Umbilical cord (tissue), 2 donors: ENCODE results near the gene EML4. TPM values are rescaled to one million over a fixed set of nuclear protein-coding genes. Genes with fewer than 3 reads are reported as not detected.
A peak's percentile ranks its signal among the peaks of the same experiment; 100 is the strongest.
"Not testable (repeated sequence)": the region's sequence is repeated elsewhere in the genome, so short reads cannot be mapped to it uniquely, and the experiment has no call there.

ENCODE experiments used
- DNase-seq: peaks from one replicate; pipeline ENCODE4 v3.0.0-alpha.2; 2015; ENCODE audit warnings: low spot score
- total RNA-seq: library from RNA; depleted of rRNA; stranded (reverse); fragments of >200 nt; gene quantifications from one replicate; pipeline ENCODE4 v1.2.3, GENCODE V29; 2014; ENCODE audit warnings: low replicate concordance; ENCODE audit not compliant: insufficient read depth

EML4 gene
- total RNA-seq, 1 donor from 2014 or later, result 84.0 TPM

- no peak for DNase-seq
Observed at GRCh38 chr2:42351864-42352263, 182.7 kb downstream of the EML4 start.

GRCh38 chr2:42353792-42354429 is 184.8 kb downstream of the EML4 start:
- no peak for DNase-seq

- no peak for DNase-seq
Observed at GRCh38 chr2:42359304-42359964, 190.3 kb downstream of the EML4 start.

- peak; percentile 23 for DNase-seq
Observed at GRCh38 chr2:42359965-42360483, 190.9 kb downstream of the EML4 start.

- DNase-seq, result no peak
Observed at GRCh38 chr2:42360493-42360889, 191.3 kb downstream of the EML4 start.

- peak; percentile 99 for DNase-seq
Observed at GRCh38 chr2:42360890-42361727, 192.0 kb downstream of the EML4 start, which contains the start of gene COX7A2L. COX7A2L (minus strand) TSS chr2:42361217; CDS start chr2:42361161, 56 bp downstream.

GRCh38 chr2:42361728-42362283 is 192.7 kb downstream of the EML4 start:
- no peak for DNase-seq

GRCh38 chr2:42363413-42363812 is 194.3 kb downstream of the EML4 start:
- DNase-seq, result no peak

- no peak for DNase-seq
Observed at GRCh38 chr2:42364658-42365057, 195.5 kb downstream of the EML4 start.

GRCh38 chr2:42366411-42366810 is 197.3 kb downstream of the EML4 start:
- no peak for DNase-seq

- DNase-seq, result peak; percentile 76
Observed at GRCh38 chr2:42367835-42368234, 198.7 kb downstream of the EML4 start.

- DNase-seq, result no peak
Observed at GRCh38 chr2:42368817-42369531, 199.8 kb downstream of the EML4 start.

GRCh38 chr2:42369532-42370229 is 200.5 kb downstream of the EML4 start:
- no peak for DNase-seq

- DNase-seq, result peak; percentile 45
Observed at GRCh38 chr2:42371611-42372473, 202.7 kb downstream of the EML4 start.

GRCh38 chr2:42372474-42373200 is 203.5 kb downstream of the EML4 start:
- peak; percentile 24 for DNase-seq

GRCh38 chr2:42376758-42377157 is 207.6 kb downstream of the EML4 start:
- DNase-seq, result no peak

- no peak for DNase-seq
Observed at GRCh38 chr2:42378415-42378814, 209.3 kb downstream of the EML4 start.

- not testable (repeated sequence) for DNase-seq
Observed at GRCh38 chr2:42380026-42380425, 210.9 kb downstream of the EML4 start.

- DNase-seq, result no peak
Observed at GRCh38 chr2:42382144-42382543, 213.0 kb downstream of the EML4 start.
